K562 (cell line): ENCODE measurements around the gene AQP6. TPM values are rescaled to one million over a fixed set of nuclear protein-coding genes. Genes with fewer than 3 reads are reported as not detected.

Experiments used
- ATAC-seq: fragments of 200-7000 bp; cut with Tn5 transposase; 3 replicates; pipeline ENCODE4 v1.9.1; 2020; ENCODE audit warnings: moderate library complexity
- BruUV-seq: library from RNA; stranded (reverse); fragments of 400-500 nt; replicated peaks from 2 replicates; lab custom pipeline; 2021; lab: Mats Ljungman, UMichigan
- CTCF ChIA-PET: fragments of 300-600 bp; formaldehyde crosslinking; extraction: SDS; loops from one replicate; lab custom pipeline; 2021; ENCODE audit warnings: low intra/inter-chr PET ratio; lab: Yijun Ruan, JAX
- POLR2A ChIA-PET: fragments of 300-600, 350-650 bp; sonication (Branson Sonifier 250); formaldehyde crosslinking; extraction: SDS; loops from one replicate; lab custom pipeline; 2021; ENCODE audit warnings: antibody characterized with exemption, inconsistent platforms; lab: Yijun Ruan, JAX
- DNase-seq, 4 experiments: peaks; one replicate each; pipeline versions ENCODE4 v3.0.0 to v3.0.0-alpha.2; 2011 to 2018; ENCODE audit warnings: low spot score in 3 of 4, mixed read lengths in 3 of 4; ENCODE audit errors: extremely low read depth in 1 of 4
- FAIRE-seq: peaks from 2 replicates; lab custom pipeline; 2011; peaks lifted over from hg19 to GRCh38; lab: Jason Lieb, UNC
- H2AFZ ChIP-seq: 2 replicates; pipeline ENCODE4 v1.6.0; 2011; ENCODE audit warnings: low read depth, low read length, control low read depth, inconsistent platforms
- H3K27ac ChIP-seq: fragments of 200-600 bp; 3 replicates; pipeline ENCODE4 v1.8.0; 2011; ENCODE audit warnings: low read depth, mild to moderate bottlenecking, control low read depth, inconsistent platforms, low read length, moderate library complexity, mixed read lengths; ENCODE audit errors: extremely low read depth
- H3K27me3 ChIP-seq, 2 experiments: fragments of 300-600 bp in 1 of 2; 2 replicates in 1 of 2; 3 replicates in 1 of 2; pipeline versions ENCODE4 v1.6.0 to v1.8.0; 2011; ENCODE audit warnings: inconsistent platforms in 2 of 2, low read length in 2 of 2, mild to moderate bottlenecking in 1 of 2, mixed read lengths in 1 of 2, moderate library complexity in 1 of 2; ENCODE audit not compliant: control insufficient read depth in 2 of 2, insufficient read depth in 2 of 2
- H3K36me3 ChIP-seq: fragments of 300-600 bp; 3 replicates; pipeline ENCODE4 v1.8.0; 2011; ENCODE audit warnings: mild to moderate bottlenecking, low read length, inconsistent platforms; ENCODE audit not compliant: control insufficient read depth, insufficient read depth
- H3K4me1 ChIP-seq, 2 experiments: fragments of 200-600 bp in 1 of 2; replicated peaks in 1 of 2; 2 replicates in 1 of 2; 3 replicates in 1 of 2; pipeline versions ENCODE4 v1.5.1 to v1.8.0; 2011; ENCODE audit warnings: inconsistent platforms in 2 of 2, low read length in 2 of 2, mild to moderate bottlenecking in 1 of 2, mixed read lengths in 1 of 2, moderate library complexity in 1 of 2; ENCODE audit not compliant: control insufficient read depth in 2 of 2, insufficient read depth in 2 of 2
- H3K4me2 ChIP-seq: 2 replicates; pipeline ENCODE4 v1.6.1; 2011; ENCODE audit warnings: low read length, control low read depth, inconsistent platforms, mixed read lengths; ENCODE audit not compliant: insufficient read depth
- H3K4me3 ChIP-seq: fragments of 200-600 bp; sonication (generic), shearing (Covaris generic); 2 replicates; pipeline ENCODE4 v1.5.1; 2016; ENCODE audit warnings: control low read depth, inconsistent platforms
- H3K79me2 ChIP-seq: fragments of 200-600 bp; 3 replicates; pipeline ENCODE4 v1.8.0; 2011; ENCODE audit warnings: low read length, inconsistent platforms; ENCODE audit not compliant: control insufficient read depth, insufficient read depth
- H3K9ac ChIP-seq, 2 experiments: 2 replicates each; pipeline versions ENCODE4 v1.6.0 to v1.6.1; 2011; ENCODE audit warnings: low read depth in 2 of 2, low read length in 2 of 2, control low read depth in 1 of 2, inconsistent platforms in 1 of 2, mild to moderate bottlenecking in 1 of 2, mixed read lengths in 1 of 2; ENCODE audit not compliant: insufficient read depth in 1 of 2
- H3K9me1 ChIP-seq: one replicate; pipeline ENCODE4 v1.6.0; 2011; ENCODE audit warnings: inconsistent platforms, mild to moderate bottlenecking, low read length, moderate library complexity; ENCODE audit not compliant: control insufficient read depth, insufficient read depth
- H3K9me3 ChIP-seq: replicated peaks from 2 replicates; pipeline ENCODE4 v1.5.1; 2011; ENCODE audit warnings: low read depth, low read length, inconsistent platforms; ENCODE audit not compliant: control insufficient read depth, insufficient read depth
- H4K20me1 ChIP-seq: replicated peaks from 2 replicates; pipeline ENCODE4 v1.6.1; 2011; ENCODE audit warnings: low read length, inconsistent platforms, mixed read lengths; ENCODE audit not compliant: control insufficient read depth, insufficient read depth
- BCOR ChIP-seq: fragments of 450-650 bp; IDR thresholded peaks from 2 replicates; pipeline ENCODE4 v1.6.1; 2016
- CC2D1A ChIP-seq: fragments of 450-650 bp; IDR thresholded peaks from 2 replicates; pipeline ENCODE4 v1.6.1; 2017; ENCODE audit warnings: mild to moderate bottlenecking
- CTCFL ChIP-seq: IDR thresholded peaks from 2 replicates; pipeline ENCODE4 v1.6.1; 2011; ENCODE audit warnings: borderline replicate concordance, low read depth, mild to moderate bottlenecking, moderate library complexity, low read length; ENCODE audit not compliant: insufficient read depth, poor library complexity, severe bottlenecking
- ESRRA ChIP-seq: fragments of 450-650 bp; IDR thresholded peaks from 2 replicates; pipeline ENCODE4 v1.6.1; 2014; ENCODE audit warnings: low read depth, mild to moderate bottlenecking, moderate library complexity, borderline replicate concordance
- HNRNPL ChIP-seq: fragments of 200-400 bp; formaldehyde crosslinking; IDR thresholded peaks from 2 replicates; pipeline ENCODE4 v1.6.1; 2017; ENCODE audit warnings: low read depth, mild to moderate bottlenecking, low read length
- IFI16 ChIP-seq: fragments of 250-450 bp; sonication (Bioruptor Pico); IDR thresholded peaks from 2 replicates; pipeline ENCODE4 v2.1.2; 2022; ENCODE audit warnings: mild to moderate bottlenecking, inconsistent platforms
- NFE2 ChIP-seq: IDR thresholded peaks from 2 replicates; pipeline ENCODE4 v1.6.1; 2014; ENCODE audit warnings: antibody characterized with exemption, low read depth
- PHF20 ChIP-seq: fragments of 450-650 bp; IDR thresholded peaks from 2 replicates; pipeline ENCODE4 v1.6.1; 2018; ENCODE audit not compliant: partially characterized antibody
- SMARCB1 ChIP-seq: IDR thresholded peaks from 2 replicates; pipeline ENCODE4 v1.6.1; 2011; ENCODE audit warnings: improper control_type of control experiment, low read depth; ENCODE audit not compliant: insufficient read length
- SMARCE1 ChIP-seq: fragments of 450-650 bp; IDR thresholded peaks from 2 replicates; pipeline ENCODE4 v1.7.1; 2016; ENCODE audit warnings: mild to moderate bottlenecking
- SRSF3 ChIP-seq: fragments of 200-400 bp; formaldehyde crosslinking; IDR thresholded peaks from 2 replicates; pipeline ENCODE4 v1.6.1; 2016; ENCODE audit warnings: mild to moderate bottlenecking, low read length, moderate library complexity; ENCODE audit not compliant: insufficient read depth
- ZEB2 ChIP-seq: fragments of 450-650 bp; IDR thresholded peaks from 2 replicates; pipeline ENCODE4 v1.6.1; 2016
- ZNF449 ChIP-seq: fragments of 250-450 bp; sonication (Bioruptor Pico); IDR thresholded peaks from 2 replicates; pipeline ENCODE4 v1.8.0; 2022; ENCODE audit warnings: moderate library complexity, mild to moderate bottlenecking, inconsistent platforms
- WGBS: fragments of 100-300 bp; shearing (Covaris generic); methylation state at CpG from one replicate; pipeline ENCODE4 v1.1.6; 2016; ENCODE audit warnings: low coverage, mixed read lengths; ENCODE audit not compliant: insufficient coverage; ENCODE audit errors: missing lambda C conversion rate; 5-methylcytosine and 5-hydroxymethylcytosine counted together
- in situ Hi-C: fragments of 300-500 bp; cut with MboI; formaldehyde crosslinking; loops from 4 replicates; pipeline ENCODE4 v1.15.0; 2018; ENCODE audit warnings: inconsistent platforms, mixed read lengths
- intact Hi-C: fragments of 100-400 bp; cut with micrococcal nuclease; formaldehyde crosslinking; loops from 2 replicates; pipeline ENCODE4 v1.14.2; 2022
- polyA plus RNA-seq, 8 experiments: library from polyadenylated mRNA; depleted of rRNA in 4 of 8; stranded (reverse) in 5 of 8; unstranded in 3 of 8; fragments of >200 nt; fragmentation: Nextera tagmentation in 2 of 8; fragmentation: Illumina TruSeq in 1 of 8; extraction: Ambion mirVana in 2 of 8; extraction: Trizol in 1 of 8; gene quantifications; 2 replicates each; pipeline versions ENCODE4 v1.2.1 to v1.2.3, GENCODE V29; 2011 to 2014; ENCODE audit warnings: inconsistent platforms in 1 of 8, missing spikeins in 1 of 8
- total RNA-seq, 7 experiments: library from RNA; depleted of rRNA in 6 of 7; stranded (reverse); fragments of >200 nt in 6 of 7; fragmentation: Illumina TruSeq in 2 of 7; extraction: Trizol in 2 of 7; gene quantifications; 2 replicates each; pipeline versions ENCODE4 v1.2.1 to v1.2.3, GENCODE V29; 2011 to 2021; ENCODE audit warnings: low replicate concordance in 1 of 7
- TF ChIP-seq, protein P1 (sequence below): sonication (generic); formaldehyde crosslinking; IDR thresholded peaks from 2 replicates; pipeline ENCODE4 v1.8.1; 2022; ENCODE audit warnings: missing genetic modification reagents

AQP6 gene
- total and polyA plus RNA-seq, 9 of the 15 experiments (the other 6 are each of a cell fraction or from before 2014, with no cell fraction given) = 0.05 to 0.12 TPM; not detected in 7

- WGBS = 1% methylated on average over 22 of the region's 40 CpGs
- ChIA-PET POLR2A (interaction anchor here (0.5 to 2.1 kb wide), 3 partner anchors 17 to 1096 kb away, joined by 3 to 11 read pairs (median 4); no protein-coding TSS in a partner anchor), CTCF (interaction anchor here (0.6 to 5.4 kb wide), 13 partner anchors 73 to 211 kb away, joined by 3 to 43 read pairs (median 4); no protein-coding TSS in a partner anchor)
- H3K27ac ChIP-seq = peak overlapping the region; percentile 29; the same call in 1 of the 3 replicates
- peak overlapping the region; percentile 62 to 87 for H3K9ac ChIP-seq
- DNase-seq (peak; percentile 92 to 96 (median 94)), FAIRE-seq (peak; percentile 96), ATAC-seq (peak; percentile 90)
- H3K27me3 ChIP-seq = peaks cover 28 to 70% of the 10 kb centered on the region in 2 experiments; a peak in 4 of 5 replicates
- peak overlapping the region; percentile 100 for H2AFZ ChIP-seq
- H3K4me1 ChIP-seq = peaks cover 12 to 26% of the 10 kb centered on the region in 2 experiments; a peak in 4 of 5 replicates
- H3K4me3 ChIP-seq = peak overlapping the region; percentile 49
- no peaks in the 10 kb centered on the region for H3K36me3 ChIP-seq
- H3K9me3 ChIP-seq = no peaks in the 10 kb centered on the region
- H3K4me2 ChIP-seq = peak overlapping the region; percentile 94
- BruUV-seq = no TSS peak
- H3K9me1 ChIP-seq = no peaks in the 10 kb centered on the region
- H3K79me2 ChIP-seq = no peaks in the 10 kb centered on the region
- peaks cover 16% of the 10 kb centered on the region; the same call in 1 of the 2 replicates for H4K20me1 ChIP-seq
- in situ Hi-C loops (loop anchor here (5.0 kb wide), 1 partner anchor 200 kb away; the partner anchor contains the start of gene CERS5), intact Hi-C loops (loop anchor here (1.0 to 2.0 kb wide), 5 partner anchors 89 to 212 kb away; no protein-coding TSS in a partner anchor)
- TF ChIP-seq BCOR (no peak), IFI16 (CRISPR knock-in tag) (no peak), ESRRA (peak; percentile 15), SMARCB1 (no peak), HNRNPL (no peak), ZEB2 (no peak), NFE2 (no peak), CTCFL (peak; percentile 55), SRSF3 (no peak), CC2D1A (peak; percentile 34; the same call in 1 of the 2 replicates), PHF20 (no peak), ZNF449 (no peak), SMARCE1 (no peak)
- TF ChIP-seq, protein P1, sequence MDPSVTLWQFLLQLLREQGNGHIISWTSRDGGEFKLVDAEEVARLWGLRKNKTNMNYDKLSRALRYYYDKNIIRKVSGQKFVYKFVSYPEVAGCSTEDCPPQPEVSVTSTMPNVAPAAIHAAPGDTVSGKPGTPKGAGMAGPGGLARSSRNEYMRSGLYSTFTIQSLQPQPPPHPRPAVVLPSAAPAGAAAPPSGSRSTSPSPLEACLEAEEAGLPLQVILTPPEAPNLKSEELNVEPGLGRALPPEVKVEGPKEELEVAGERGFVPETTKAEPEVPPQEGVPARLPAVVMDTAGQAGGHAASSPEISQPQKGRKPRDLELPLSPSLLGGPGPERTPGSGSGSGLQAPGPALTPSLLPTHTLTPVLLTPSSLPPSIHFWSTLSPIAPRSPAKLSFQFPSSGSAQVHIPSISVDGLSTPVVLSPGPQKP (CRISPR knock-in tag) = no peak
These were observed 5.5 kb upstream of the AQP6 start for GRCh38 chr12:49967042-49967776.
